Bronchial epithelial cell (primary cell): ENCODE results near the gene BMX. TPM values are rescaled to one million over a fixed set of nuclear protein-coding genes. Genes with fewer than 3 reads are reported as not detected.

ENCODE experiments used
- DNase-seq: peaks from one replicate; pipeline ENCODE4 v3.0.0-alpha.2; 2010; ENCODE audit warnings: low read depth
- FAIRE-seq: peaks from 2 replicates; lab custom pipeline; 2011; peaks lifted over from hg19 to GRCh38; lab: Jason Lieb, UNC
- H3K27me3 ChIP-seq: 2 replicates; pipeline ENCODE4 v1.5.1; 2011; ENCODE audit warnings: low read length; ENCODE audit not compliant: control insufficient read depth, insufficient read depth
- H3K36me3 ChIP-seq: 2 replicates; pipeline ENCODE4 v1.5.1; 2011; ENCODE audit warnings: low read length; ENCODE audit not compliant: control insufficient read depth, insufficient read depth
- H3K4me3 ChIP-seq: 2 replicates; pipeline ENCODE4 v1.5.1; 2011; ENCODE audit warnings: mild to moderate bottlenecking, low read depth, low read length, control low read depth
- CTCF ChIP-seq: IDR thresholded peaks from 2 replicates; pipeline ENCODE4 v1.5.1; 2011; ENCODE audit warnings: mild to moderate bottlenecking, moderate library complexity, low read length, control low read depth, inconsistent platforms; ENCODE audit not compliant: insufficient read depth, severe bottlenecking
- total RNA-seq: library from RNA; depleted of rRNA; stranded (reverse); fragments of >200 nt; gene quantifications from 2 replicates; pipeline ENCODE4 v1.2.1, GENCODE V29; 2014

BMX gene
- total RNA-seq, 1 donor from 2014 or later, result not detected

- DNase-seq, result no peak
Measured at GRCh38 chrX:15599461-15599860, 98.9 kb downstream of the BMX start.

GRCh38 chrX:15600049-15600448 is 99.4 kb downstream of the BMX start:
- FAIRE-seq (no peak), DNase-seq (no peak)
- TF ChIP-seq CTCF, result no peak
- Histone ChIP-seq H3K27me3 (no peaks in the 10 kb centered on the region), H3K36me3 (no peaks in the 10 kb centered on the region), H3K4me3 (no peak overlapping the region)

More at GRCh38 chrX:15599461-15599860, 98.9 kb downstream of the BMX start:
- H3K36me3 ChIP-seq, result no peaks in the 10 kb centered on the region
- no peaks in the 10 kb centered on the region for H3K27me3 ChIP-seq
- no peak for FAIRE-seq
- TF ChIP-seq CTCF, result no peak
- no peak overlapping the region for H3K4me3 ChIP-seq

- no peaks in the 10 kb centered on the region for H3K27me3 ChIP-seq
- H3K36me3 ChIP-seq, result no peaks in the 10 kb centered on the region
- no peak for FAIRE-seq
- no peak for TF ChIP-seq CTCF
- no peak within 1 kb of the TSS for H3K4me3 ChIP-seq
- DNase-seq, result no peak
Measured at GRCh38 chrX:15600745-15601144, 100.1 kb downstream of the BMX start, which contains the start of gene ACE2. Gene ACE2 (minus strand): TSS chrX:15600960. CDS start chrX:15600911, 49 bp downstream.

- Histone ChIP-seq H3K27me3 (no peaks in the 10 kb centered on the region), H3K36me3 (no peaks in the 10 kb centered on the region), H3K4me3 (no peak overlapping the region)
- FAIRE-seq, result no peak
- no peak for TF ChIP-seq CTCF
- DNase-seq, result peak; percentile 36
Measured at GRCh38 chrX:15601932-15602331, 101.3 kb downstream of the BMX start.

GRCh38 chrX:15602761-15603160 is 102.2 kb downstream of the BMX start:
- Histone ChIP-seq H3K36me3 (no peaks in the 10 kb centered on the region), H3K4me3 (no peak overlapping the region), H3K27me3 (no peaks in the 10 kb centered on the region)
- DNase-seq, result no peak
- FAIRE-seq, result no peak
- no peak for TF ChIP-seq CTCF

- DNase-seq (no peak), FAIRE-seq (no peak)
- Histone ChIP-seq H3K4me3 (no peak overlapping the region), H3K27me3 (no peaks in the 10 kb centered on the region), H3K36me3 (no peaks in the 10 kb centered on the region)
- no peak for TF ChIP-seq CTCF
Measured at GRCh38 chrX:15605226-15605625, 104.6 kb downstream of the BMX start.
